Mesenteric fat pad (tissue), 1 donor: ENCODE measurements around the gene DOCK4. TPM values are rescaled to one million over a fixed set of nuclear protein-coding genes. Genes with fewer than 3 reads are reported as not detected.

Experiments used
- DNase-seq: peaks from one replicate; pipeline ENCODE4 v3.0.0-alpha.2; 2020; ENCODE audit warnings: low spot score
- total RNA-seq: library from RNA; stranded (reverse); fragmentation: NEBNext Ultra II Directional; extraction: Animal tissue kit (Norgen Biotek cat#: 25700); gene quantifications from one replicate; pipeline ENCODE4 v1.2.1, GENCODE V29; 2021
- donor health status: DM: yes; HTN: yes; CAD: no.

Gene DOCK4
- total RNA-seq, 1 donor from 2014 or later = 40.9 TPM

GRCh38 chr7:111743244-111743847, 462.9 kb downstream of the DOCK4 start:
- DNase-seq = no peak

GRCh38 chr7:111741811-111742240, 464.4 kb downstream of the DOCK4 start:
- no peak for DNase-seq

GRCh38 chr7:111740942-111741341, 465.3 kb downstream of the DOCK4 start:
- DNase-seq = no peak

- DNase-seq = no peak
Observed at GRCh38 chr7:111736552-111736874, 469.7 kb downstream of the DOCK4 start.

- DNase-seq = no peak
Observed at GRCh38 chr7:111735661-111736551, 470.3 kb downstream of the DOCK4 start.

- no peak for DNase-seq
Observed at GRCh38 chr7:111734954-111735660, 471.1 kb downstream of the DOCK4 start.

GRCh38 chr7:111732923-111733322, 473.3 kb downstream of the DOCK4 start:
- DNase-seq = no peak

- no peak for DNase-seq
Observed at GRCh38 chr7:111730476-111731300, 475.5 kb downstream of the DOCK4 start.

GRCh38 chr7:111730057-111730456, 476.1 kb downstream of the DOCK4 start:
- no peak for DNase-seq

- no peak for DNase-seq
Observed at GRCh38 chr7:111729483-111729882, 476.7 kb downstream of the DOCK4 start.

GRCh38 chr7:111728635-111728995, 477.6 kb downstream of the DOCK4 start:
- no peak for DNase-seq

GRCh38 chr7:111727905-111728634, 478.1 kb downstream of the DOCK4 start:
- no peak for DNase-seq

GRCh38 chr7:111718886-111719285, 487.3 kb downstream of the DOCK4 start:
- DNase-seq = no peak

GRCh38 chr7:111711426-111712065, 494.7 kb downstream of the DOCK4 start:
- no peak for DNase-seq

- no peak for DNase-seq
Observed at GRCh38 chr7:111710839-111711380, 495.3 kb downstream of the DOCK4 start.

- DNase-seq = no peak
Observed at GRCh38 chr7:111708072-111708471, 498.1 kb downstream of the DOCK4 start.

GRCh38 chr7:111705807-111706206, 500.4 kb downstream of the DOCK4 start:
- DNase-seq = no peak

GRCh38 chr7:111697771-111698170, 508.4 kb downstream of the DOCK4 start:
- DNase-seq = no peak

GRCh38 chr7:111694376-111694775, 511.8 kb downstream of the DOCK4 start:
- DNase-seq = no peak
